Activated B cell treated with CpG ODN at 0.5 μM for 24 hours (primary cell): Measurements from ENCODE around the gene ZNF275. TPM values are rescaled to one million over a fixed set of nuclear protein-coding genes. Genes with fewer than 3 reads are reported as not detected.

Source experiments
- ATAC-seq: fragments of 200-7000 bp; cut with Tn5 transposase; one replicate; pipeline ENCODE4 v1.10.0; 2021; ENCODE audit warnings: low read depth, mild to moderate bottlenecking, moderate library complexity
- CTCF ChIA-PET: fragments of 350-600 bp; sonication (Branson Sonifier 250); formaldehyde crosslinking; loops from one replicate; lab custom pipeline; 2021; ENCODE audit warnings: antibody characterized with exemption; lab: Charles Lee
- POLR2A ChIA-PET: fragments of 350-600 bp; sonication (Branson Sonifier 250); formaldehyde crosslinking; loops from one replicate; lab custom pipeline; 2021; ENCODE audit warnings: antibody characterized with exemption; lab: Charles Lee
- DNase-seq: peaks from one replicate; pipeline ENCODE4 v3.0.0; 2022
- H3K27ac Mint-ChIP-seq: one replicate; pipeline ENCODE4 v1.8.0; 2020; ENCODE audit warnings: mixed read lengths
- H3K27me3 Mint-ChIP-seq: one replicate; pipeline ENCODE4 v1.8.0; 2021; ENCODE audit warnings: mixed read lengths
- H3K36me3 Mint-ChIP-seq: one replicate; pipeline ENCODE4 v1.8.0; 2021; ENCODE audit warnings: low read depth, mixed read lengths
- H3K4me1 Mint-ChIP-seq: one replicate; pipeline ENCODE4 v1.8.0; 2021; ENCODE audit warnings: mixed read lengths
- H3K4me3 Mint-ChIP-seq: one replicate; pipeline ENCODE4 v1.8.0; 2020; ENCODE audit warnings: mild to moderate bottlenecking, mixed read lengths
- H3K9me3 Mint-ChIP-seq: one replicate; pipeline ENCODE4 v1.8.0; 2020; ENCODE audit warnings: mixed read lengths
- intact Hi-C: fragments of 100-400 bp; cut with micrococcal nuclease; formaldehyde crosslinking; loops from one replicate; pipeline ENCODE4 v1.15.1; 2024
- total RNA-seq: library from RNA; stranded (reverse); gene quantifications from 2 replicates; pipeline ENCODE4 v1.2.3, GENCODE V29; 2022
- TF ChIP-seq, protein P1 (sequence below): fragments of 200-600 bp; IDR thresholded peaks from one replicate; pipeline ENCODE4 v1.8.0; 2022; ENCODE audit warnings: antibody characterized with exemption, mild to moderate bottlenecking

Gene ZNF275
- total RNA-seq, 1 donor from 2014 or later, result 22.4 TPM

DNA sequence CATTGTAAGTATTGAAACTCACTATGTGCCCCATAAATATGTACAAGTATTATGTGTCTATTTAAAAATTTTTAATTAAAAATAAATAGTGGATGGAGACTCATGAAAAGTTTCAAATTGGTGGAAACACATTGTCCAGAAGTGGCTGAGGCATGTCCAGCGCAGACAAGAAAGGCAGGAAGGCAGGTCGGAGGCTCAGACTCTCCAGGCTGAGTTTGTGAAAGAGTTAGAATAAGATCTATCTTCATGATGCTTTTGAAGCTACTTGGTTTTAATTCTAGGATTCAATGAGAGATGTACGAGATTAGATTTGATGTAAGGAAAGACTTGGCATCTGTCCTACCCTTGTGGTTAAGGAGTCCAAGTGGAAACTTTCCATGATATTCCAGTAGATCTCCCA lies 32.2 kb upstream of the ZNF275 start:
- H3K4me3 Mint-ChIP-seq, result no peak overlapping the region
- H3K9me3 Mint-ChIP-seq, result no peaks in the 10 kb centered on the region
- ATAC-seq, result no peak
- TF ChIP-seq, protein P1, sequence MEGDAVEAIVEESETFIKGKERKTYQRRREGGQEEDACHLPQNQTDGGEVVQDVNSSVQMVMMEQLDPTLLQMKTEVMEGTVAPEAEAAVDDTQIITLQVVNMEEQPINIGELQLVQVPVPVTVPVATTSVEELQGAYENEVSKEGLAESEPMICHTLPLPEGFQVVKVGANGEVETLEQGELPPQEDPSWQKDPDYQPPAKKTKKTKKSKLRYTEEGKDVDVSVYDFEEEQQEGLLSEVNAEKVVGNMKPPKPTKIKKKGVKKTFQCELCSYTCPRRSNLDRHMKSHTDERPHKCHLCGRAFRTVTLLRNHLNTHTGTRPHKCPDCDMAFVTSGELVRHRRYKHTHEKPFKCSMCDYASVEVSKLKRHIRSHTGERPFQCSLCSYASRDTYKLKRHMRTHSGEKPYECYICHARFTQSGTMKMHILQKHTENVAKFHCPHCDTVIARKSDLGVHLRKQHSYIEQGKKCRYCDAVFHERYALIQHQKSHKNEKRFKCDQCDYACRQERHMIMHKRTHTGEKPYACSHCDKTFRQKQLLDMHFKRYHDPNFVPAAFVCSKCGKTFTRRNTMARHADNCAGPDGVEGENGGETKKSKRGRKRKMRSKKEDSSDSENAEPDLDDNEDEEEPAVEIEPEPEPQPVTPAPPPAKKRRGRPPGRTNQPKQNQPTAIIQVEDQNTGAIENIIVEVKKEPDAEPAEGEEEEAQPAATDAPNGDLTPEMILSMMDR, result no peak
- no peak overlapping the region for H3K27ac Mint-ChIP-seq
- intact Hi-C loops, result no loop called here
- DNase-seq, result no peak
- H3K27me3 Mint-ChIP-seq, result peaks cover 25% of the 10 kb centered on the region
- POLR2A ChIA-PET, result no interaction called here
- no peaks in the 10 kb centered on the region for H3K4me1 Mint-ChIP-seq
- no peaks in the 10 kb centered on the region for H3K36me3 Mint-ChIP-seq
- CTCF ChIA-PET, result no interaction called here

- TF ChIP-seq, protein P1, result no peak
- intact Hi-C loops, result no loop called here
- H3K4me1 Mint-ChIP-seq, result no peaks in the 10 kb centered on the region
- ChIA-PET CTCF (no interaction called here), POLR2A (no interaction called here)
- H3K4me3 Mint-ChIP-seq, result no peak overlapping the region
- DNase-seq, result no peak
- H3K36me3 Mint-ChIP-seq, result no peaks in the 10 kb centered on the region
- H3K27me3 Mint-ChIP-seq, result peaks cover 25% of the 10 kb centered on the region
- H3K9me3 Mint-ChIP-seq, result no peaks in the 10 kb centered on the region
- no peak overlapping the region for H3K27ac Mint-ChIP-seq
- no peak for ATAC-seq
These were observed 31.2 kb upstream of the ZNF275 start for GRCh38 chrX:153302796-153303195.

DNA sequence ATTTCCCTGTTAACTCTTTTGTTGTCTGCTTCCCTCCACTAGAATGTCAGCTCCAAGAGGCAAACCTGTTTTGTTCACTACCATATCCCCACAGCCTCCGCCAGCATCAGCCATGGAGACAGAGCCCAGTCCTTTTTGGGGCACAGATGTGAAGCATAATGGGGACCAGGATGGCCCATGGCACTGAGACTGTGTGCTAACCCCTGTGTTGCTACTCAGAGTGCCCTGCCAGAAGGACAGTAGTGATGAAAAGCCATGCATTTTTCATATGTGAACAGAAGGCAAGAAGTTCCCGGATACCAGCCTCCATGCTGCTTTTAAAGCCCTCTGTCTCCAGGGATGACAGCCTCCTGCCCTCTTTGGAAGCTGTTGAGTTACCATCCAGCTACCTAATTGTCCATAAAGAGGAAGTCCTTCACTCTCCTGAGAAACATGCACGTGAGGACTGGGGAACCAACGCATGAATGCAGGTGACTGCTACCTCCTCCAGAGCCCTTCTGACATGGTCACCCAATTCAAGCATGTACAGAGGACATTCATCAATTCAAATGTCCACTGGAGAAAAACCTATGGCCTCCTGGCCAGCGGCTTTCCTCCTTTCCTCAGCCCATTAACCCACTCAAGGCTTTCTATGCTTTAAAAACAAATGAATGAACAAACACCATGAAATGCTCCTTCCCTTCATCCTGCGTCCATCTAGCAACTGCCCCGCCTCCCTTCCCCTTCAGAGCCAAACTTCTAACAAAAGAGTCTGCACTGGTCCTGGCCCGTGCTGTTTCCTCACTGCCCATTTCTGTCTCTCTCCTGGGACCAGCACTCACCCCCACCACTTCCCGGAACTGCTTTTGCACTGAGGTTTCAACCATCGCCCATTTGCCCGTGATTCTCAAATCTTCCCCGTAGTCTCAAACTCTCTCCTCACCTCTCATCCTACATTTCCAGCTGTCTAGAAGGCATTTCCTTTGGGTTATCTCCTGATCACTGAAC lies 30.4 kb upstream of the ZNF275 start:
- no peak for DNase-seq
- H3K36me3 Mint-ChIP-seq, result no peaks in the 10 kb centered on the region
- no peak overlapping the region for H3K4me3 Mint-ChIP-seq
- H3K9me3 Mint-ChIP-seq, result no peaks in the 10 kb centered on the region
- H3K4me1 Mint-ChIP-seq, result no peaks in the 10 kb centered on the region
- intact Hi-C loops, result no loop called here
- peaks cover 25% of the 10 kb centered on the region for H3K27me3 Mint-ChIP-seq
- POLR2A ChIA-PET, result no interaction called here
- TF ChIP-seq, protein P1, result no peak
- no peak for ATAC-seq
- H3K27ac Mint-ChIP-seq, result no peak overlapping the region
- CTCF ChIA-PET, result no interaction called here

GRCh38 chrX:153304988-153305736 lies 28.8 kb upstream of the ZNF275 start:
- peaks cover 26% of the 10 kb centered on the region for H3K27me3 Mint-ChIP-seq
- no peaks in the 10 kb centered on the region for H3K4me1 Mint-ChIP-seq
- DNase-seq (no peak), ATAC-seq (no peak)
- TF ChIP-seq, protein P1, result no peak
- no peaks in the 10 kb centered on the region for H3K9me3 Mint-ChIP-seq
- H3K4me3 Mint-ChIP-seq, result no peak overlapping the region
- intact Hi-C loops, result no loop called here
- ChIA-PET CTCF (no interaction called here), POLR2A (no interaction called here)
- no peak overlapping the region for H3K27ac Mint-ChIP-seq
- H3K36me3 Mint-ChIP-seq, result no peaks in the 10 kb centered on the region

DNA sequence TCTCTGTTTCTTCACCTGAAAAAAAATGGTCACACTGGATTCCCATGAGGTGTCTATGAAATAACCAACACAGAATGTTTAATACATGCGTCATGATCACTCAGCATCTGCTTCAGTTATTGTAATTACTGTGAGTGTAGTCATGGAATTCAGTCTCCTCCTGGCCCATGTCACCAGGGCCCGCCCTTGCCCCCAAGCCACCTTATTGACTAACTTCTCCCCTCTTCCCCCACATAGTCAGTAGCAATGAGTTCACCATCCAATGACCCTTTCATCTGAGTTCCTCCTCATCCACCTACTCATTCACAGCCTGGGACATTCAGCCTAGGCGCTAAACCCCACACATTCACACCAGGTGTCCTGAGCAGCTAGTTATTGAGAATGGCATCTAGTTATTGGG lies 28.0 kb upstream of the ZNF275 start:
- CTCF ChIA-PET, result no interaction called here
- intact Hi-C loops, result no loop called here
- Mint-ChIP-seq H3K27me3 (peaks cover 26% of the 10 kb centered on the region), H3K4me1 (no peaks in the 10 kb centered on the region), H3K36me3 (no peaks in the 10 kb centered on the region), H3K4me3 (no peak overlapping the region), H3K27ac (no peak overlapping the region), H3K9me3 (no peaks in the 10 kb centered on the region)
- POLR2A ChIA-PET, result no interaction called here
- TF ChIP-seq, protein P1, result no peak
- no peak for DNase-seq
- no peak for ATAC-seq
